Measurements from ENCODE around the gene CBS. TPM values are rescaled to one million over a fixed set of nuclear protein-coding genes. Genes with fewer than 3 reads are reported as not detected.

Gene CBS
- total RNA-seq, 1 donor, result 0.81 TPM

Other genes starting within 250 kb of the CBS start
- gene WDR4, start 196.3 kb downstream of the CBS start, total RNA-seq, result 31.2 TPM
- gene NDUFV3, start 182.5 kb downstream of the CBS start, total RNA-seq, result 29.9 TPM
- gene ERVH48-1, start 150.2 kb downstream of the CBS start, total RNA-seq, result under 0.01 TPM
- 13.7 TPM for gene PKNOX1, start 101.3 kb downstream of the CBS start, total RNA-seq
- 23.7 TPM for gene U2AF1, start 31.7 kb upstream of the CBS start, total RNA-seq
- not detected for gene CRYAA, start 93.2 kb upstream of the CBS start, total RNA-seq